ENCODE measurements around the gene KLF2. TPM values are rescaled to one million over a fixed set of nuclear protein-coding genes. Genes with fewer than 3 reads are reported as not detected.

Gene KLF2
- total and polyA plus RNA-seq, 10 of the 15 experiments (the other 5 are each of a cell fraction or from before 2014, with no cell fraction given) = 0.16 to 13.7 (median 1.0) TPM

DNA sequence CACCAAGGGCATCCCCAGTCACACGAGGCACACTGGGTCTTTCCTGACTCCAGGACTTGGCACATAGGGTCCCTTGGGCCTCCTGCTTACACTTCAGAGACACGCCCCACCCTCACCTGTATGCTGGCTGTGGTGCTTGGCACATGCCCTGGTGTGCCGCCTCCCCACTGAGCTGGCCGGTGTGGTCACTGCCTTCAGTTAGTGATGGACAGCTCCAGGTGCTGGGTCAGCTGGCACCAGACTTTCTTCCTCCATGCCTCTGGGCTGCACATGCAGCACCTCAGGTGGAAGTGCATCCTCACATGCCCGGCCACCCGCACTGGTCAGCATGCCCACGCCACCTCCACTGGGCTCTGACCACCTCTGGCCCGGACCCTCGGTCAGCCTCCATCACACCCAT is 52.9 kb downstream of the KLF2 start:
- WGBS (ENCODE audit: insufficient coverage, insufficient replicate concordance, low lambda C conversion rate, missing lambda C conversion rate) = 93% methylated on average over 7 of the region's 9 CpGs
- ChIA-PET SMC1A (ENCODE audit: uncharacterized antibody, unreplicated experiment) (no interaction called here), CTCF (interaction anchor here (0.8 to 2.9 kb wide), 2 partner anchors 9 to 129 kb away, joined by 3 to 12 read pairs; no protein-coding TSS in a partner anchor), POLR2A (interaction anchor here (0.6 kb wide), 1 partner anchor 124 kb away, joined by 3 read pairs; no protein-coding TSS in a partner anchor), RAD21 (ENCODE audit: unreplicated experiment) (no interaction called here)
- Histone ChIP-seq H3K36me3 (ENCODE audit: control insufficient read depth in 2 of 2, insufficient read depth in 2 of 2, low read length in 1 of 2) (peaks cover 17 to 21% of the 10 kb centered on the region in 2 experiments; a peak in 3 of 4 replicates), H2AFZ (ENCODE audit: control insufficient read depth, low read depth, low read length) (no peak overlapping the region), H3K4me2 (ENCODE audit: control insufficient read depth, insufficient read depth) (no peak overlapping the region), H3K27ac (ENCODE audit: control insufficient read depth, insufficient read depth) (no peak overlapping the region), H3K27me3 (replicated peaks in 1 of 2; ENCODE audit: control insufficient read depth in 2 of 2, insufficient read depth in 2 of 2, low read length in 1 of 2) (no peaks in the 10 kb centered on the region), H3K4me1 (ENCODE audit: control insufficient read depth, insufficient read depth, low read length) (peaks cover 23% of the 10 kb centered on the region), H3K9ac (ENCODE audit: control insufficient read depth, insufficient read depth, low read length) (no peak overlapping the region), H3K9me3 (replicated peaks; ENCODE audit: control insufficient read depth, insufficient read depth, low read length) (no peaks in the 10 kb centered on the region), H4K20me1 (ENCODE audit: control insufficient read depth, insufficient read depth) (0 out of 2 replicates have a peak, but pooled peaks cover 3% of the 10 kb centered on the region), H3K79me2 (ENCODE audit: control insufficient read depth, insufficient read depth, low read length) (no peaks in the 10 kb centered on the region), H3K4me3 (no peak overlapping the region)
- FAIRE-seq = no peak
- TF ChIP-seq MYC (IDR thresholded peaks at IDR 0.05; ENCODE audit: insufficient read depth, insufficient read length, insufficient replicate concordance, low read length, severe bottlenecking) (no peak), HDAC2 (IDR thresholded peaks at IDR 0.05) (no peak), BRCA1 (IDR thresholded peaks at IDR 0.05; ENCODE audit: low read depth, low read length) (no peak), HDAC6 (IDR thresholded peaks at IDR 0.05; ENCODE audit: unreplicated experiment) (no peak), NFIC (IDR thresholded peaks at IDR 0.05; ENCODE audit: low read depth, low read length) (no peak), WRNIP1 (IDR thresholded peaks at IDR 0.05; ENCODE audit: borderline replicate concordance, low read depth, low read length) (no peak), MEF2B (IDR thresholded peaks at IDR 0.05; ENCODE audit: partially characterized antibody, poor library complexity, severe bottlenecking) (no peak), RBBP5 (conservative IDR thresholded peaks at IDR 0.05) (no peak), PML (IDR thresholded peaks at IDR 0.05; ENCODE audit: low read length) (no peak), TARDBP (IDR thresholded peaks at IDR 0.05; ENCODE audit: borderline replicate concordance) (no peak)
- TF ChIP-seq, protein P1, sequence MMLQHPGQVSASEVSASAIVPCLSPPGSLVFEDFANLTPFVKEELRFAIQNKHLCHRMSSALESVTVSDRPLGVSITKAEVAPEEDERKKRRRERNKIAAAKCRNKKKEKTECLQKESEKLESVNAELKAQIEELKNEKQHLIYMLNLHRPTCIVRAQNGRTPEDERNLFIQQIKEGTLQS (IDR thresholded peaks at IDR 0.05; ENCODE audit: borderline replicate concordance, extremely low read depth, low read depth, low read length) = no peak
- TF ChIP-seq, protein P2, sequence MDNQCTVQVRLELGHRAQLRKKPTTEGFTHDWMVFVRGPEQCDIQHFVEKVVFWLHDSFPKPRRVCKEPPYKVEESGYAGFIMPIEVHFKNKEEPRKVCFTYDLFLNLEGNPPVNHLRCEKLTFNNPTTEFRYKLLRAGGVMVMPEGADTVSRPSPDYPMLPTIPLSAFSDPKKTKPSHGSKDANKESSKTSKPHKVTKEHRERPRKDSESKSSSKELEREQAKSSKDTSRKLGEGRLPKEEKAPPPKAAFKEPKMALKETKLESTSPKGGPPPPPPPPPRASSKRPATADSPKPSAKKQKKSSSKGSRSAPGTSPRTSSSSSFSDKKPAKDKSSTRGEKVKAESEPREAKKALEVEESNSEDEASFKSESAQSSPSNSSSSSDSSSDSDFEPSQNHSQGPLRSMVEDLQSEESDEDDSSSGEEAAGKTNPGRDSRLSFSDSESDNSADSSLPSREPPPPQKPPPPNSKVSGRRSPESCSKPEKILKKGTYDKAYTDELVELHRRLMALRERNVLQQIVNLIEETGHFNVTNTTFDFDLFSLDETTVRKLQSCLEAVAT (IDR thresholded peaks at IDR 0.05) = no peak
- TF ChIP-seq, protein P3, sequence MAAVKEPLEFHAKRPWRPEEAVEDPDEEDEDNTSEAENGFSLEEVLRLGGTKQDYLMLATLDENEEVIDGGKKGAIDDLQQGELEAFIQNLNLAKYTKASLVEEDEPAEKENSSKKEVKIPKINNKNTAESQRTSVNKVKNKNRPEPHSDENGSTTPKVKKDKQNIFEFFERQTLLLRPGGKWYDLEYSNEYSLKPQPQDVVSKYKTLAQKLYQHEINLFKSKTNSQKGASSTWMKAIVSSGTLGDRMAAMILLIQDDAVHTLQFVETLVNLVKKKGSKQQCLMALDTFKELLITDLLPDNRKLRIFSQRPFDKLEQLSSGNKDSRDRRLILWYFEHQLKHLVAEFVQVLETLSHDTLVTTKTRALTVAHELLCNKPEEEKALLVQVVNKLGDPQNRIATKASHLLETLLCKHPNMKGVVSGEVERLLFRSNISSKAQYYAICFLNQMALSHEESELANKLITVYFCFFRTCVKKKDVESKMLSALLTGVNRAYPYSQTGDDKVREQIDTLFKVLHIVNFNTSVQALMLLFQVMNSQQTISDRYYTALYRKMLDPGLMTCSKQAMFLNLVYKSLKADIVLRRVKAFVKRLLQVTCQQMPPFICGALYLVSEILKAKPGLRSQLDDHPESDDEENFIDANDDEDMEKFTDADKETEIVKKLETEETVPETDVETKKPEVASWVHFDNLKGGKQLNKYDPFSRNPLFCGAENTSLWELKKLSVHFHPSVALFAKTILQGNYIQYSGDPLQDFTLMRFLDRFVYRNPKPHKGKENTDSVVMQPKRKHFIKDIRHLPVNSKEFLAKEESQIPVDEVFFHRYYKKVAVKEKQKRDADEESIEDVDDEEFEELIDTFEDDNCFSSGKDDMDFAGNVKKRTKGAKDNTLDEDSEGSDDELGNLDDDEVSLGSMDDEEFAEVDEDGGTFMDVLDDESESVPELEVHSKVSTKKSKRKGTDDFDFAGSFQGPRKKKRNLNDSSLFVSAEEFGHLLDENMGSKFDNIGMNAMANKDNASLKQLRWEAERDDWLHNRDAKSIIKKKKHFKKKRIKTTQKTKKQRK (IDR thresholded peaks at IDR 0.05; ENCODE audit: low read depth, low read length) = no peak
- in situ Hi-C loops (cut with MboI) = loop anchor here (25.0 kb wide), 1 partner anchor 740 kb away; the partner anchor contains the start of gene CYP4F3
- DNase-seq (ENCODE audit: low read depth, low spot score) = no peak
- ATAC-seq = no peak
- no TSS peak for BruUV-seq (replicated peaks)
- intact Hi-C loops (cut with micrococcal nuclease; ENCODE audit: unreplicated experiment) = no loop called here
